ENCODE data around the gene ZNF500.

Gene ZNF500

GRCh38 chr16:4714996-4715395 is 52.0 kb downstream of the ZNF500 start:
- Histone ChIP-seq H3K4me1 (ENCODE audit: low read length) (no peaks in the 10 kb centered on the region), H3F3A (ENCODE audit: insufficient read depth, low read length) (no peaks in the 10 kb centered on the region), H3K9me2 (replicated peaks; ENCODE audit: insufficient read depth, low read length) (no peaks in the 10 kb centered on the region), H4K20me1 (ENCODE audit: insufficient read depth, low read length) (no peaks in the 10 kb centered on the region), H3K27ac (ENCODE audit: low read length) (no peak overlapping the region), H3K4me3 (ENCODE audit: low read length) (no peak overlapping the region), H2AFZ (ENCODE audit: low read length) (no peak overlapping the region), H3K9me3 (replicated peaks; ENCODE audit: insufficient read depth, low read length) (no peaks in the 10 kb centered on the region), H3K27me3 (replicated peaks; ENCODE audit: insufficient read depth, low read length) (no peaks in the 10 kb centered on the region), H3K4me2 (ENCODE audit: low read depth, low read length) (no peak overlapping the region), H3K9ac (ENCODE audit: low read length) (no peak overlapping the region), H3K79me2 (ENCODE audit: low read length) (no peaks in the 10 kb centered on the region), H3K36me3 (replicated peaks; ENCODE audit: insufficient read depth, low read length) (no peaks in the 10 kb centered on the region)
- no peak for DNase-seq
- TF ChIP-seq EZH2 (optimal IDR thresholded peaks at IDR 0.05; ENCODE audit: low read depth, low read length) (no peak), CTCF (IDR thresholded peaks at IDR 0.05; ENCODE audit: low read length) (no peak), EZH2phosphoT487 (IDR thresholded peaks at IDR 0.05; ENCODE audit: low read length) (no peak)

DNA sequence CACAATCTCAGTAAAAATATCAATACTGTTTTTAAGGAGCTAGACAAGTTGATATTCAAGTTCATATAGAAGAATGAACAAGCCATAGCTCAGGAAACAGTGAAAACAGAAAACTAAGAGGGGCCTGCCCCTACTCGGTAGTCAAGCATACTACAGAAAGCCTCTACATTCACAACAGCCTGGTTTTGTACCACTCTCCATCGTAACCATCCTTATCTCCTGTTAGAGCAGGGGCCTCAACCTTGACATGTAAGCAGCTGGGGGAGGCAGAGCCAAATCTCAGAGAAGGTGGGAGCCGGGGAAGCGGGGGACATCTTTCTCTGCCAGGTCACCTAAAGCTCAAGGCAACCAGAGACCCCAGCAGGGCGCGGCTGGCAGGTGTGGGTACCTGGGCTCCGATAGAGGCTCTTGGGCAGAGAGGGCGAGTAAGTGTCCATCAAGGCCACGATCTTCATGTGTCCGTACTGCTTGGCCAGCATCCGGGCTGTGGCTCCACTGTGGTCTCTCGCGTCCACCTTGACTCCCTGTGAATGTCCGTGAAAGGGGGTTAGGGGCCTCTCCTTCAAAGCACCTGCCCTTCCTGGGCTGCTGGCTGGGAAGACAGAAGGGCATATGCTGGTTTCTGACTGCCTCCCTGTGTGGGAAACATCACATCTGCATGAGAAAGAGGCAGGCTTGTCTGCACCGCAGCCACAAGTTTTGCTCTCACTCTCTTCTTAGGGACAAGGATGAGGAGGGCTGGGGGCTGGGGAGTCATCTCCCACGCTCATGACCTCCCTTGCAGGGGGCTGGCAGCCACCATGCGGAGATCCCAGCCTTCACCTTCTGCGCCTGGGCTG is 53.1 kb downstream of the ZNF500 start:
- no peak overlapping the region for H3K9ac ChIP-seq (ENCODE audit: low read length)
- TF ChIP-seq EZH2 (optimal IDR thresholded peaks at IDR 0.05; ENCODE audit: low read depth, low read length): no peak
- no peak for TF ChIP-seq CTCF (IDR thresholded peaks at IDR 0.05; ENCODE audit: low read length)
- TF ChIP-seq EZH2phosphoT487 (IDR thresholded peaks at IDR 0.05; ENCODE audit: low read length): no peak
- H3K27me3 ChIP-seq (replicated peaks; ENCODE audit: insufficient read depth, low read length): no peaks in the 10 kb centered on the region
- H3K4me3 ChIP-seq (ENCODE audit: low read length): no peak overlapping the region
- H3K9me3 ChIP-seq (replicated peaks; ENCODE audit: insufficient read depth, low read length): no peaks in the 10 kb centered on the region
- no peak overlapping the region for H3K27ac ChIP-seq (ENCODE audit: low read length)
- no peaks in the 10 kb centered on the region for H3K36me3 ChIP-seq (replicated peaks; ENCODE audit: insufficient read depth, low read length)
- no peak for DNase-seq
- no peak overlapping the region for H3K4me2 ChIP-seq (ENCODE audit: low read depth, low read length)
- no peaks in the 10 kb centered on the region for H3F3A ChIP-seq (ENCODE audit: insufficient read depth, low read length)
- H2AFZ ChIP-seq (ENCODE audit: low read length): no peak overlapping the region
- no peaks in the 10 kb centered on the region for H3K79me2 ChIP-seq (ENCODE audit: low read length)
- H3K4me1 ChIP-seq (ENCODE audit: low read length): no peaks in the 10 kb centered on the region
- H3K9me2 ChIP-seq (replicated peaks; ENCODE audit: insufficient read depth, low read length): no peaks in the 10 kb centered on the region
- no peaks in the 10 kb centered on the region for H4K20me1 ChIP-seq (ENCODE audit: insufficient read depth, low read length)

DNA sequence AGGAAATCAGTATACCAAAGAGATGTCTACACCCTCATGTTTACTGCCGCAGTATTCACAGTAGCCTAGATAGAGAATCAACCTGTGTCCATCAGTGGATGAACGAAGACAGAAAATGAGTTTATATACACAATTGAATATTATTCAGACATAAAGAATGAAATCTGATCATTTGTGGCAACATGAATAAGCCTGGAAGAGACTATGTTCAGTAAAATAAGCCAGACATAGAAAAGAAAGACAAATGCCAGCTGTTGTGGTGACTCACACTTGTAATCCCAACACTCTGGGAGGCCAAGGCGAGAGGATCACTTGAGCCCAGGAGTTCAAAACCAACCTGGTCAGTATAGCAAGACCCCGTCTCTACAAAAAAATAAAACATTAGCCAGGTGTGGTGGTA is 57.5 kb downstream of the ZNF500 start:
- Histone ChIP-seq H3K27ac (ENCODE audit: low read length) (no peak overlapping the region), H4K20me1 (ENCODE audit: insufficient read depth, low read length) (no peaks in the 10 kb centered on the region), H3K9me2 (replicated peaks; ENCODE audit: insufficient read depth, low read length) (no peaks in the 10 kb centered on the region), H3K4me1 (ENCODE audit: low read length) (no peaks in the 10 kb centered on the region), H2AFZ (ENCODE audit: low read length) (no peak overlapping the region), H3K4me3 (ENCODE audit: low read length) (no peak overlapping the region), H3F3A (ENCODE audit: insufficient read depth, low read length) (no peaks in the 10 kb centered on the region), H3K9ac (ENCODE audit: low read length) (no peak overlapping the region), H3K9me3 (replicated peaks; ENCODE audit: insufficient read depth, low read length) (no peaks in the 10 kb centered on the region), H3K4me2 (ENCODE audit: low read depth, low read length) (no peak overlapping the region), H3K36me3 (replicated peaks; ENCODE audit: insufficient read depth, low read length) (no peaks in the 10 kb centered on the region), H3K27me3 (replicated peaks; ENCODE audit: insufficient read depth, low read length) (no peaks in the 10 kb centered on the region), H3K79me2 (ENCODE audit: low read length) (no peaks in the 10 kb centered on the region)
- TF ChIP-seq EZH2 (optimal IDR thresholded peaks at IDR 0.05; ENCODE audit: low read depth, low read length): no peak
- no peak for TF ChIP-seq EZH2phosphoT487 (IDR thresholded peaks at IDR 0.05; ENCODE audit: low read length)
- TF ChIP-seq CTCF (IDR thresholded peaks at IDR 0.05; ENCODE audit: low read length): no peak
- no peak for DNase-seq

Measured in MM.1S (cell line).